ENCODE results near the gene STARD5. TPM values are rescaled to one million over a fixed set of nuclear protein-coding genes. Genes with fewer than 3 reads are reported as not detected.
"Not testable (repeated sequence)": the region's sequence is repeated elsewhere in the genome, so short reads cannot be mapped to it uniquely, and the experiment has no call there.

The STARD5 gene
- total RNA-seq, 5 donors from 2014 or later (not counting 1 experiment from before 2014, with no cell fraction given): 5.8 to 8.5 (median 7.3) TPM

DNA sequence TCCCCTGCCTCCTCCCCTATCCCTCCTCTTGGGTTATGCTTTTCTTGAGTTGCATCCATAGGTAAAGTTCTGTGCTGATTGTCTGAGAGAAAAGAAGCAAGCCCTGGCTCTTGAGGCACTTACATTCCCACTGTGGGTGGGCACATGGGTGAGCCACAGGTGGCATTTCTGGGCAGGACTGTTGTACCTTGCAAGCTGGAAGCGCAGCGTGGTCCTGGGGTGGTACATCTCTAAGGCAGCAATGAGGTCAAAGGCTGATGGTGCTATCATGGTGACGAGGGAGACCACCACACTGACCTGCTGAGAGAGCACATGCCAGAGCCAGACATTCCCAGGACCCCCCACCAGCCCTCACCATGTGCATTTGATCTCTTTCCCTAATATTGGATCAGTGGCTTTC is 25.3 kb upstream of the STARD5 start:
- no peak overlapping the region for H3K4me3 Mint-ChIP-seq
- H3K4me1 Mint-ChIP-seq: no peaks in the 10 kb centered on the region
- no peak overlapping the region for H3K27ac Mint-ChIP-seq
- 100% methylated on average over 2 of the region's 3 CpGs for WGBS (ENCODE audit: insufficient coverage)
- H3K9me3 ChIP-seq: no peaks in the 10 kb centered on the region
- no peaks in the 10 kb centered on the region for H3K4me1 ChIP-seq (ENCODE audit: control insufficient read depth in 1 of 2, extremely low read depth in 1 of 2, insufficient read depth in 2 of 2, low read length in 2 of 2)
- no peak overlapping the region for H3K27ac ChIP-seq (ENCODE audit: low read length)
- no peaks in the 10 kb centered on the region for H3K36me3 Mint-ChIP-seq
- ATAC-seq (replicated peaks in 1 of 4) (no peak), DNase-seq (no peak)
- H3K4me3 ChIP-seq (ENCODE audit: control insufficient read depth in 1 of 2, extremely low read depth in 1 of 2, low read length in 1 of 2): no peak overlapping the region
- no peaks in the 10 kb centered on the region for H3K36me3 ChIP-seq (ENCODE audit: control insufficient read depth in 2 of 2, extremely low read depth in 1 of 2, insufficient read depth in 1 of 2, low read length in 1 of 2)
- ChIA-PET CTCF (no interaction called here), POLR2A (no interaction called here)
- no peaks in the 10 kb centered on the region for H3K27me3 ChIP-seq (replicated peaks in 1 of 2; ENCODE audit: control insufficient read depth in 2 of 2, extremely low read depth in 1 of 2, insufficient read depth in 2 of 2, low read length in 1 of 2)
- no peaks in the 10 kb centered on the region for H3K9me3 Mint-ChIP-seq
- peaks cover 0 to 4% of the 10 kb centered on the region in 2 donors for H3K27me3 Mint-ChIP-seq

DNA sequence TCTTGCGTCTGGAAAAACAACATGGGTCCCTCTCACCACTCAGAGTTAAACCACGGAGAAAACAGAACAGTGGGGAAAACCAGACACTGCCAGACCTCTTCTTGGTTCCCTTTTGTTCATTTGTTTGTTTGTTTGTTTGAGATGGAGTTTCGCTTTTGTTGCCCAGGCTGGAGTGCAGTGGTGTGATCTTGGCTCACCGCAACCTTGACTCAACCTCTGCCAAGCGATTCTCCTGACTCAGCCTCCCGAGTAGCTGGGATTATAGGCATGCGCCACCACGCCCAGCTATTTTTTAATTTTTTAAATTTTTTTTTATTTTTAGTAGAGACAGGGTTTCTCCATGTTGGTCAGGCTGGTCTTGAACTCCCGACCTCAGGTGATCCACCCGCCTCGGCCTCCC is 24.8 kb upstream of the STARD5 start:
- H3K9me3 Mint-ChIP-seq; H3K9me3 ChIP-seq; H3K36me3 ChIP-seq (ENCODE audit: control insufficient read depth in 2 of 2, extremely low read depth in 1 of 2, insufficient read depth in 1 of 2, low read length in 1 of 2); H3K4me3 ChIP-seq (ENCODE audit: control insufficient read depth in 1 of 2, extremely low read depth in 1 of 2, low read length in 1 of 2); H3K27me3 ChIP-seq (replicated peaks in 1 of 2; ENCODE audit: control insufficient read depth in 2 of 2, extremely low read depth in 1 of 2, insufficient read depth in 2 of 2, low read length in 1 of 2); ATAC-seq (replicated peaks in 1 of 4); CTCF ChIA-PET; DNase-seq; POLR2A ChIA-PET; H3K4me1 Mint-ChIP-seq; H3K27me3 Mint-ChIP-seq; H3K4me1 ChIP-seq (ENCODE audit: control insufficient read depth in 1 of 2, extremely low read depth in 1 of 2, insufficient read depth in 2 of 2, low read length in 2 of 2); H3K27ac Mint-ChIP-seq; H3K27ac ChIP-seq (ENCODE audit: low read length); H3K36me3 Mint-ChIP-seq; H3K4me3 Mint-ChIP-seq: not testable (repeated sequence)
- 78% methylated on average over 2 of the region's 11 CpGs for WGBS (ENCODE audit: insufficient coverage)

DNA sequence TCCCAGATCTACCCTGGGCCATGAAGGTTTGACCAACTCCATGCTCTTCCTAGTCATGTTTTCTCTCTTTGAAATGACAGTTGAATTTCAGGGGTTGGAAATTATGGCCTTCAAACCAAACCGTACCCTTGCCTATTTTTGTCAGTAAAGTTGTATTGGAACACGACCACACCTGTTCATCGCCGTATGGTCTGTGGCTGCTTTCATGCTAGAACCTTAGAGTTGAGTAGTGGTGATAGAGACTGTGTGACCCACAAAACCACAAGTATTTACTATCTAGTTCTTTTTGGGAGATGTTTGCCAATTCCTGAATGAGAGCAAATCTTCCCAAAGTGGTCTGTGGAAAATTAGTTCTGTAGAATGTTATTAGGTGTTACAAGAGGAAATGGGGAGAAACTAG is 24.0 kb upstream of the STARD5 start:
- Histone ChIP-seq H3K4me1 (ENCODE audit: control insufficient read depth in 1 of 2, extremely low read depth in 1 of 2, insufficient read depth in 2 of 2, low read length in 2 of 2) (no peaks in the 10 kb centered on the region), H3K27ac (ENCODE audit: low read length) (no peak overlapping the region), H3K4me3 (ENCODE audit: control insufficient read depth in 1 of 2, extremely low read depth in 1 of 2, low read length in 1 of 2) (no peak overlapping the region), H3K27me3 (replicated peaks in 1 of 2; ENCODE audit: control insufficient read depth in 2 of 2, extremely low read depth in 1 of 2, insufficient read depth in 2 of 2, low read length in 1 of 2) (no peaks in the 10 kb centered on the region), H3K9me3 (no peaks in the 10 kb centered on the region), H3K36me3 (ENCODE audit: control insufficient read depth in 2 of 2, extremely low read depth in 1 of 2, insufficient read depth in 1 of 2, low read length in 1 of 2) (no peaks in the 10 kb centered on the region)
- ChIA-PET POLR2A (no interaction called here), CTCF (no interaction called here)
- ATAC-seq (replicated peaks in 1 of 4): no peak
- peaks cover 0 to 4% of the 10 kb centered on the region in 2 donors for H3K27me3 Mint-ChIP-seq
- H3K9me3 Mint-ChIP-seq: no peaks in the 10 kb centered on the region
- WGBS (ENCODE audit: insufficient coverage): 50% methylated on average over 1 of the region's 4 CpGs
- H3K4me1 Mint-ChIP-seq: no peaks in the 10 kb centered on the region
- H3K27ac Mint-ChIP-seq: no peak overlapping the region
- no peak for DNase-seq
- H3K4me3 Mint-ChIP-seq: no peak overlapping the region
- no peaks in the 10 kb centered on the region for H3K36me3 Mint-ChIP-seq

DNA sequence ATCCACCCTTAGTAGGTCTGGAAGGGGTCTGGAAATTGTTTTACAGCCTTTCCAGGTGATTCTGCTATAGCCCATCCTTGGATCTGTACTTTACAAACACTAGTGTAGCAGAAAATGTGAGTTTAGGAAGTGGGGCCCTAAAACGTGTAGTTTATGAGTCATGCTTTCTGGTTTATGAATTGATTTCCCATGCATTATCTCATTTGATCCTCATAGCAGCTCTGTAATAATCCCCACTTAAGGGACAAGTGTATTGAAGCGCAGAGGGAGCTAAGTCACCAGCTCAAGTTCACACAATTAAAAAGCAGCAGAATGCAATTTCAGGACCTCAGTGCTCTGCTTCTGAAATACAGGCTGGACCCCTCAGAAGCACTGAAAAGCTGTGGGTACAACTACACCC is 22.7 kb upstream of the STARD5 start:
- H3K36me3 ChIP-seq (ENCODE audit: control insufficient read depth in 2 of 2, extremely low read depth in 1 of 2, insufficient read depth in 1 of 2, low read length in 1 of 2): no peaks in the 10 kb centered on the region
- POLR2A ChIA-PET: interaction anchor here in 1 of 2 donors (0.6 kb wide), 1 partner anchor 822 kb away, joined by 3 read pairs; no protein-coding TSS in a partner anchor
- H3K4me1 Mint-ChIP-seq: no peaks in the 10 kb centered on the region
- H3K27me3 ChIP-seq (replicated peaks in 1 of 2; ENCODE audit: control insufficient read depth in 2 of 2, extremely low read depth in 1 of 2, insufficient read depth in 2 of 2, low read length in 1 of 2): no peaks in the 10 kb centered on the region
- H3K9me3 Mint-ChIP-seq: no peaks in the 10 kb centered on the region
- H3K27me3 Mint-ChIP-seq: peaks cover 0 to 4% of the 10 kb centered on the region in 2 donors
- CTCF ChIA-PET: interaction anchor here in 1 of 2 donors (0.6 kb wide), 1 partner anchor 456 kb away, joined by 3 read pairs; no protein-coding TSS in a partner anchor
- no peak for DNase-seq
- 100% methylated on average over 1 of the region's 2 CpGs for WGBS (ENCODE audit: insufficient coverage)
- no peaks in the 10 kb centered on the region for H3K36me3 Mint-ChIP-seq
- H3K27ac ChIP-seq (ENCODE audit: low read length): no peak overlapping the region
- H3K4me3 ChIP-seq (ENCODE audit: control insufficient read depth in 1 of 2, extremely low read depth in 1 of 2, low read length in 1 of 2): no peak overlapping the region
- ATAC-seq (replicated peaks in 1 of 4): no peak
- no peaks in the 10 kb centered on the region for H3K4me1 ChIP-seq (ENCODE audit: control insufficient read depth in 1 of 2, extremely low read depth in 1 of 2, insufficient read depth in 2 of 2, low read length in 2 of 2)
- no peaks in the 10 kb centered on the region for H3K9me3 ChIP-seq
- no peak overlapping the region for H3K4me3 Mint-ChIP-seq
- no peak overlapping the region for H3K27ac Mint-ChIP-seq

GRCh38 chr15:81343371-81343770 is 19.4 kb upstream of the STARD5 start:
- ATAC-seq (replicated peaks in 1 of 4) (no peak), DNase-seq (no peak)
- ChIA-PET CTCF (interaction anchor here (0.6 to 0.7 kb wide), 2 partner anchors 196 to 934 kb away, joined by 3 to 5 read pairs; no protein-coding TSS in a partner anchor), POLR2A (no interaction called here)
- no peak overlapping the region for H3K27ac ChIP-seq (ENCODE audit: low read length)
- H3K4me1 ChIP-seq (ENCODE audit: control insufficient read depth in 1 of 2, extremely low read depth in 1 of 2, insufficient read depth in 2 of 2, low read length in 2 of 2): no peaks in the 10 kb centered on the region
- H3K36me3 ChIP-seq (ENCODE audit: control insufficient read depth in 2 of 2, extremely low read depth in 1 of 2, insufficient read depth in 1 of 2, low read length in 1 of 2): no peaks in the 10 kb centered on the region
- no peak overlapping the region for H3K4me3 Mint-ChIP-seq
- no peaks in the 10 kb centered on the region for H3K9me3 Mint-ChIP-seq
- no peaks in the 10 kb centered on the region for H3K9me3 ChIP-seq
- no peak overlapping the region for H3K4me3 ChIP-seq (ENCODE audit: control insufficient read depth in 1 of 2, extremely low read depth in 1 of 2, low read length in 1 of 2)
- no peaks in the 10 kb centered on the region for H3K4me1 Mint-ChIP-seq
- no peaks in the 10 kb centered on the region for H3K27me3 ChIP-seq (replicated peaks in 1 of 2; ENCODE audit: control insufficient read depth in 2 of 2, extremely low read depth in 1 of 2, insufficient read depth in 2 of 2, low read length in 1 of 2)
- no peaks in the 10 kb centered on the region for H3K36me3 Mint-ChIP-seq
- WGBS (ENCODE audit: insufficient coverage): 100% methylated on average over 2 of the region's 4 CpGs
- peaks cover 0 to 2% of the 10 kb centered on the region in 2 donors for H3K27me3 Mint-ChIP-seq
- no peak overlapping the region for H3K27ac Mint-ChIP-seq

DNA sequence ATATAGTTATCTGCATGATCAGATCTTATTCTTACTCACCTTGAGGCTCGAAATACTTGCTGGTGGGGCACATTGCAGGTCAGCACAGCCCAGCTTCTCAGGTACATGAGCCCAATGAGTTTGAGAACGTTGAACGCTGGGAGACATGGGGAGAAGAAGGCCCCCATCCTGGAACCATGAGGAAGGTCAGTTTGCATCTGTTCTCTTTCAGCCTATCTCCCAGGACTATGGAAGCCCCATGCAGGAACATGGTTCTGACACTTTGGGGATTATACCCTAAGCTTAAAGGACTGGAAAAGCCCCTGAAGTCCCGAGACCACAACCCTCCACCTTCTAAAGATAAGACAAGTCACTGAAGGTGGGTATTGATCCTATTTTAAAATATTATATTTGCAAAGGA is 17.4 kb upstream of the STARD5 start:
- Mint-ChIP-seq H3K9me3 (no peaks in the 10 kb centered on the region), H3K27me3 (peaks cover 0 to 2% of the 10 kb centered on the region in 2 donors), H3K4me1 (peaks cover 4 to 5% (median 4%) of the 10 kb centered on the region in 3 donors), H3K27ac (no peak overlapping the region), H3K36me3 (no peaks in the 10 kb centered on the region), H3K4me3 (no peak overlapping the region)
- WGBS (ENCODE audit: insufficient coverage): no CpG with 5 or more reads among the region's 4 CpGs
- Histone ChIP-seq H3K4me1 (ENCODE audit: control insufficient read depth in 1 of 2, extremely low read depth in 1 of 2, insufficient read depth in 2 of 2, low read length in 2 of 2) (no peaks in the 10 kb centered on the region), H3K4me3 (ENCODE audit: control insufficient read depth in 1 of 2, extremely low read depth in 1 of 2, low read length in 1 of 2) (no peak overlapping the region), H3K9me3 (no peaks in the 10 kb centered on the region), H3K27me3 (replicated peaks in 1 of 2; ENCODE audit: control insufficient read depth in 2 of 2, extremely low read depth in 1 of 2, insufficient read depth in 2 of 2, low read length in 1 of 2) (no peaks in the 10 kb centered on the region), H3K36me3 (ENCODE audit: control insufficient read depth in 2 of 2, extremely low read depth in 1 of 2, insufficient read depth in 1 of 2, low read length in 1 of 2) (no peaks in the 10 kb centered on the region), H3K27ac (ENCODE audit: low read length) (no peak overlapping the region)
- POLR2A ChIA-PET: no interaction called here
- ATAC-seq (replicated peaks in 1 of 4): no peak
- no peak for DNase-seq
- CTCF ChIA-PET: interaction anchor here in 1 of 2 donors (1.8 kb wide), 1 partner anchor 75 kb away, joined by 5 read pairs; no protein-coding TSS in a partner anchor

- no peak for DNase-seq
- Histone ChIP-seq H3K36me3 (ENCODE audit: control insufficient read depth in 2 of 2, extremely low read depth in 1 of 2, insufficient read depth in 1 of 2, low read length in 1 of 2) (no peaks in the 10 kb centered on the region), H3K4me3 (ENCODE audit: control insufficient read depth in 1 of 2, extremely low read depth in 1 of 2, low read length in 1 of 2) (no peak overlapping the region), H3K27ac (ENCODE audit: low read length) (no peak overlapping the region), H3K9me3 (no peaks in the 10 kb centered on the region), H3K27me3 (replicated peaks in 1 of 2; ENCODE audit: control insufficient read depth in 2 of 2, extremely low read depth in 1 of 2, insufficient read depth in 2 of 2, low read length in 1 of 2) (no peaks in the 10 kb centered on the region), H3K4me1 (ENCODE audit: control insufficient read depth in 1 of 2, extremely low read depth in 1 of 2, insufficient read depth in 2 of 2, low read length in 2 of 2) (no peaks in the 10 kb centered on the region)
- Mint-ChIP-seq H3K27ac (no peak overlapping the region), H3K4me3 (no peak overlapping the region), H3K27me3 (peaks cover 0 to 2% of the 10 kb centered on the region in 2 donors), H3K4me1 (peaks cover 4 to 8% (median 5%) of the 10 kb centered on the region in 3 donors), H3K36me3 (no peaks in the 10 kb centered on the region), H3K9me3 (no peaks in the 10 kb centered on the region)
- ChIA-PET CTCF (interaction anchor here in 1 of 2 donors (1.5 kb wide), 1 partner anchor 74 kb away, joined by 6 read pairs; no protein-coding TSS in a partner anchor), POLR2A (interaction anchor here in 1 of 2 donors (0.6 kb wide), 1 partner anchor 91 kb away, joined by 8 read pairs; no protein-coding TSS in a partner anchor)
- 80% methylated on average over 1 of the region's 4 CpGs for WGBS (ENCODE audit: insufficient coverage)
- no peak for ATAC-seq (replicated peaks in 1 of 4)
These were observed 15.9 kb upstream of the STARD5 start for GRCh38 chr15:81339851-81340250.

All from T-cell (primary cell).